ENCODE measurements around the gene ANO3.

DNA sequence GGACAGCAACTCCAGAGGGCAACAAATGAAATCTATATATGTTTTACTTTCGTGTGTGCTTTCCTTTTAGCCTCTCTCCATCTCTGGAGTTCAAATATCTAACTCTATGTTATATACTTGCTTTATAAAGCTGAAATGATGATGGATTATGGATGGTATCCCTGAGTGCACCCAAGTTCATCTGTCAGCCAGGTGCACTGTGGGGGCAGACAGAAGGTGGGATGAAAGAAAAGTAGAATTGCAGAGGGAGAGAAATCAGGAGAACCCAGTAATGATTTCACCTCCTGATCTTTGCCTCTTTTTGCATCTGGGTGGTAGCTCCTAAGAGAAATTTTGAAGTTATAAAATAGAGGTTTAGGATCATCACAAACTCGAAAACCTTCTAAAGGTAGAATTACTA, 237.7 kb downstream of the ANO3 start:
- TF ChIP-seq, protein P1, sequence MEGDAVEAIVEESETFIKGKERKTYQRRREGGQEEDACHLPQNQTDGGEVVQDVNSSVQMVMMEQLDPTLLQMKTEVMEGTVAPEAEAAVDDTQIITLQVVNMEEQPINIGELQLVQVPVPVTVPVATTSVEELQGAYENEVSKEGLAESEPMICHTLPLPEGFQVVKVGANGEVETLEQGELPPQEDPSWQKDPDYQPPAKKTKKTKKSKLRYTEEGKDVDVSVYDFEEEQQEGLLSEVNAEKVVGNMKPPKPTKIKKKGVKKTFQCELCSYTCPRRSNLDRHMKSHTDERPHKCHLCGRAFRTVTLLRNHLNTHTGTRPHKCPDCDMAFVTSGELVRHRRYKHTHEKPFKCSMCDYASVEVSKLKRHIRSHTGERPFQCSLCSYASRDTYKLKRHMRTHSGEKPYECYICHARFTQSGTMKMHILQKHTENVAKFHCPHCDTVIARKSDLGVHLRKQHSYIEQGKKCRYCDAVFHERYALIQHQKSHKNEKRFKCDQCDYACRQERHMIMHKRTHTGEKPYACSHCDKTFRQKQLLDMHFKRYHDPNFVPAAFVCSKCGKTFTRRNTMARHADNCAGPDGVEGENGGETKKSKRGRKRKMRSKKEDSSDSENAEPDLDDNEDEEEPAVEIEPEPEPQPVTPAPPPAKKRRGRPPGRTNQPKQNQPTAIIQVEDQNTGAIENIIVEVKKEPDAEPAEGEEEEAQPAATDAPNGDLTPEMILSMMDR (IDR thresholded peaks at IDR 0.05): no peak
- no peak for TF ChIP-seq POLR2A (IDR thresholded peaks at IDR 0.05)

Measured in right lobe of liver (tissue), 4 donors.